ENCODE measurements around the gene MDC1. TPM values are rescaled to one million over a fixed set of nuclear protein-coding genes. Genes with fewer than 3 reads are reported as not detected.

Gene MDC1
- total RNA-seq, 1 donor from 2014 or later = 65.6 TPM

DNA sequence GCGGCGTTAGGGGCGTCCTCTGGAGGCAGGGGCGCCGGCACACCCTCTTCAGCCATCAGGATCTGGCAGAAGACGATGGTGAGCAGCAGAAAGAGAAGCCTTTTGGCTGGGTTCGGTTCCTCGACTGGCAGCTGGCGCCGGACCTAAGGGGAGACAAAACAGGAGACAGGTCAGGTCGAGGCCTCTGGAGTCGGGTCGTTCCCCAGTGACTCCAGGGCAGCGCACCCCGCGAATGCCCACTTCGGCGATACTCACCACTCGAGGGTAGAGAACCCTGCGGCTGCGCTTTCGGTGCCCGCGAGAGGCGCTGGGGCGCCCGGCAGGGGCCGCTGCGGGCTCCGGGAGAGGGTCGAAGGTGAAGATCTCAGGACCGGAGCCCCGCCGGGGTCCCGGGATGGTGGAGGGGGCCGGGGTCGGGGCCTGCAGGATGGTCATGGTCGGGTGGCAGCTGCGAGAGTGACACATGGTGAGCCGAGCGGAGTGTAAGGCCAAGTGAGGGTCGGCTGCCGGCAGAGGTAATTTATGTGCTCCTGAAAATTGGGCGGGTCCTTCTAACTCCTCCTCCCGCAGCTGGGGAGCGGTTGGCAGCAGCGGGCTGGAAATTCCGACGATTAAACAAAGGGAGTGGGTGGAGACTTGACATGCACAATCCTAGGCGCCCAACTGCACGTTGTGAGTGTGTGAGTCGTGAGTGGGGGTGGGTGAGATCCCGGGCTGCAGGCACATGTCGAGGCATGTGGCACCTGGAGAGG, 27.1 kb upstream of the MDC1 start, which contains the start of gene IER3:
Gene IER3, minus strand, starts transcription at position 494 of the 752 bp plus-strand sequence. Its CDS starts 29 bp downstream, at position 465.
- Mint-ChIP-seq H3K9me3 (no peaks in the 10 kb centered on the region), H3K36me3 (ENCODE audit: low read depth) (peaks cover 20% of the 10 kb centered on the region), H3K27ac (peak within 1 kb of the TSS; percentile 62), H3K27me3 (no peaks in the 10 kb centered on the region), H3K4me1 (peaks cover 29% of the 10 kb centered on the region), H3K4me3 (peak within 1 kb of the TSS; percentile 89)
- ATAC-seq (ENCODE audit: low read depth) (peak; percentile 45), DNase-seq (peak; percentile 72)
- intact Hi-C loops (cut with micrococcal nuclease) = loop anchor here (1.0 to 5.0 kb wide), 5 partner anchors 68 to 343 kb away; partner anchors contain the start of genes MRPS18B and PPP1R10
- TF ChIP-seq, protein P1, sequence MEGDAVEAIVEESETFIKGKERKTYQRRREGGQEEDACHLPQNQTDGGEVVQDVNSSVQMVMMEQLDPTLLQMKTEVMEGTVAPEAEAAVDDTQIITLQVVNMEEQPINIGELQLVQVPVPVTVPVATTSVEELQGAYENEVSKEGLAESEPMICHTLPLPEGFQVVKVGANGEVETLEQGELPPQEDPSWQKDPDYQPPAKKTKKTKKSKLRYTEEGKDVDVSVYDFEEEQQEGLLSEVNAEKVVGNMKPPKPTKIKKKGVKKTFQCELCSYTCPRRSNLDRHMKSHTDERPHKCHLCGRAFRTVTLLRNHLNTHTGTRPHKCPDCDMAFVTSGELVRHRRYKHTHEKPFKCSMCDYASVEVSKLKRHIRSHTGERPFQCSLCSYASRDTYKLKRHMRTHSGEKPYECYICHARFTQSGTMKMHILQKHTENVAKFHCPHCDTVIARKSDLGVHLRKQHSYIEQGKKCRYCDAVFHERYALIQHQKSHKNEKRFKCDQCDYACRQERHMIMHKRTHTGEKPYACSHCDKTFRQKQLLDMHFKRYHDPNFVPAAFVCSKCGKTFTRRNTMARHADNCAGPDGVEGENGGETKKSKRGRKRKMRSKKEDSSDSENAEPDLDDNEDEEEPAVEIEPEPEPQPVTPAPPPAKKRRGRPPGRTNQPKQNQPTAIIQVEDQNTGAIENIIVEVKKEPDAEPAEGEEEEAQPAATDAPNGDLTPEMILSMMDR (IDR thresholded peaks at IDR 0.05) = peak; percentile 48
- ChIA-PET CTCF (interaction anchor here (0.8 to 1.3 kb wide), 8 partner anchors 22 to 1729 kb away, joined by 3 to 4 read pairs (median 4); partner anchors contain the start of gene VARS2), POLR2A (interaction anchor here (0.7 kb wide), 2 partner anchors 67 to 594 kb away, joined by 7 to 9 read pairs; no protein-coding TSS in a partner anchor)

DNA sequence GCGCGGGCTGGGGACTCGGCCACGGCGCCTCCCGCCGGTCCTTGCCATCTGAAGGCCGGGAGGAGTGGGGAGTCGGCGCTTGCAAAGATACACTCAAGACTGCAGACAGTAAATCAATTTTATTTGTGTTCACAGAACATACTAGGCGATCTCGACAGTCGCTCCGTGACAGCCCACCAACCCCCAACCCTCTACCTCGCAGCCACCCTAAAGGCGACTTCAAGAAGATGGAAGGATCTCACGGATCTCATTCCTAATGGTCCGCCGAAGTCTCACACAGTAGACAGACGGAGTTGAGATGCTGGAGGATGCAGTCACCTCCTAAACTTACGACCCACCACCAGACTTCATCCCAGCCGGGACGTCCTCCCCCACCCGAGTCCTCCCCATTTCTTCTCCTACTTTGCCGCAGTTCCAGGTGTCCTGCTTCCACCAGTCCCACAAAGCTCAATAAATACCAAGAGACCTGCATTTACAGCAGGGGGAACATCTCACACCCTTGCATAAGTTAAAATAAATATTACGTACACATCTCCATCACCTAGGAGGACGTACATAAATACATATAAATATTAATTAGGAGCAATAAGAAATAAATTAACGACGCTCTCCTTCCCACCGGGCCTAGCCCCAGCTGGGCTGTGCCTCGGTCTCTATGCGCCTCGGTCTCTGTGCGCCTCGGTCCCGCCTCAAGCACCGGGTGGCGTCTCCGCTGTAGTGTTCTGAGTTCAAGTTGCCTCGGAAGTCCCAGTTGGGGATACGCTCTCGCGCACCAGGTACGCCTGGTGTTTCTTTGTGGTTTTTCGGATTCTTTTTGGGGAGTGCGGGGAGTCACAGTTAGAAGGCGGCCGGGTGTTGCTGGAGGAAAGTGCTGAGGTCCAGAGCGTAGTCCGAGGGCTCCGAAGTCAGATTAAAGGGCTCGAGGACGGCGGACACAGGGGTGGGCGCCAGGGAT, 26.3 kb upstream of the MDC1 start:
- Mint-ChIP-seq H3K27ac (peak overlapping the region; percentile 62), H3K4me1 (peaks cover 29% of the 10 kb centered on the region), H3K27me3 (no peaks in the 10 kb centered on the region), H3K36me3 (ENCODE audit: low read depth) (peaks cover 29% of the 10 kb centered on the region), H3K9me3 (no peaks in the 10 kb centered on the region), H3K4me3 (peak overlapping the region; percentile 89)
- CTCF ChIA-PET = interaction anchor here (0.7 to 1.2 kb wide), 3 partner anchors 22 to 85 kb away, joined by 4 to 5 read pairs (median 4); no protein-coding TSS in a partner anchor
- TF ChIP-seq, protein P1 (IDR thresholded peaks at IDR 0.05) = no peak
- DNase-seq (no peak), ATAC-seq (ENCODE audit: low read depth) (peak; percentile 32)
- intact Hi-C loops (cut with micrococcal nuclease) = loop anchor here (1.0 to 5.0 kb wide), 7 partner anchors 23 to 343 kb away; partner anchors contain the start of genes MRPS18B, PPP1R10 and TUBB
- POLR2A ChIA-PET = interaction anchor here (1.0 kb wide), 2 partner anchors 16 to 22 kb away, joined by 4 read pairs; no protein-coding TSS in a partner anchor

DNA sequence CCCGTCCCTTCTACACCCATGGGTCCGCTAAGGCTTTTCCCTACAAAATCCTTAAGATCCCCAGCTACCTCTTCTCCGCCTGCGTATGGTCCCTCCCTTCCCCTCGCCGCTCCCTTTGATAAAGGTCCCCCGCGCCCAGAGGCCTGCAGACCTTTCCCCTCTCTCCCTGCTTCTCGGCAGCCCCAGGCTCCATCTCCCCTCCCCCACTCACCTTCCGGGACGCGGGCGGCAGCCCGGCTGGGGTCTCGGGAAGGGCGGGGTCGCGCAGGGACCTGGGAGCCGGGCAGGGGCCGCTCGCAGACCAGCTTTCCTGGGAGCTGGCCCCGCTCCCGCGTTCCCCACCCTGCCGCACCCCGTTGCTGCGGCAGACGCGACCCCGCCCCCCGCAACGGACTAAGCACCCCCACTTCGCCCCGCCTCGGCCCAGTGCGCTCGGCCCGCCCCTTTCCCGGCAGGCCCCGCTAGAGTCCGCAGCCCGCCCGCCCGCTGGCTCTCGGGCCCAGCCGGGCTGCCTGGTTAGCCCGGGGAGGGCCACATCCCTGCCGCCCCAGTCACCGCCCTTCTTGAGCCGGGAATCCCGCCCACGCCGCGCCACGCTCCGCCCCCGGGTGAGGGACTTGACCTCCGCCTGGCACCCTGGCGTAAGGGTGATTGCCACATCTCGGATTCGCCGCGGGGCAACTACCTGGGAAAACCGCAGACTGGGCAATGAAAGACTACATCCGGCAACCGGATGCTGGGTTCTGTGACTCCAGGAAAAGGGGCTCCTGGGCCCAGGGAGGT, 25.4 kb upstream of the MDC1 start, which contains the start of gene FLOT1:
Gene FLOT1, minus strand, starts transcription at position 372 of the 783 bp plus-strand sequence. CDS start 498 bp downstream, outside the sequence.
- Mint-ChIP-seq H3K36me3 (ENCODE audit: low read depth) (peaks cover 29% of the 10 kb centered on the region), H3K9me3 (no peaks in the 10 kb centered on the region), H3K27ac (peak within 1 kb of the TSS; percentile 64), H3K27me3 (no peaks in the 10 kb centered on the region), H3K4me1 (peaks cover 33% of the 10 kb centered on the region), H3K4me3 (peak within 1 kb of the TSS; percentile 89)
- intact Hi-C loops (cut with micrococcal nuclease) = loop anchor here (2.0 to 5.0 kb wide), 5 partner anchors 22 to 215 kb away; partner anchors contain the start of genes MRPS18B, PPP1R10 and TUBB
- POLR2A ChIA-PET = interaction anchor here (0.6 to 1.0 kb wide), 4 partner anchors 17 to 128 kb away, joined by 3 to 4 read pairs (median 4); no protein-coding TSS in a partner anchor
- DNase-seq = peak; percentile 89
- peak; percentile 88 for ATAC-seq (ENCODE audit: low read depth)
- CTCF ChIA-PET = interaction anchor here (0.8 to 1.2 kb wide), 3 partner anchors 10 to 63 kb away, joined by 3 to 5 read pairs (median 4); no protein-coding TSS in a partner anchor
- TF ChIP-seq, protein P1 (IDR thresholded peaks at IDR 0.05) = no peak

DNA sequence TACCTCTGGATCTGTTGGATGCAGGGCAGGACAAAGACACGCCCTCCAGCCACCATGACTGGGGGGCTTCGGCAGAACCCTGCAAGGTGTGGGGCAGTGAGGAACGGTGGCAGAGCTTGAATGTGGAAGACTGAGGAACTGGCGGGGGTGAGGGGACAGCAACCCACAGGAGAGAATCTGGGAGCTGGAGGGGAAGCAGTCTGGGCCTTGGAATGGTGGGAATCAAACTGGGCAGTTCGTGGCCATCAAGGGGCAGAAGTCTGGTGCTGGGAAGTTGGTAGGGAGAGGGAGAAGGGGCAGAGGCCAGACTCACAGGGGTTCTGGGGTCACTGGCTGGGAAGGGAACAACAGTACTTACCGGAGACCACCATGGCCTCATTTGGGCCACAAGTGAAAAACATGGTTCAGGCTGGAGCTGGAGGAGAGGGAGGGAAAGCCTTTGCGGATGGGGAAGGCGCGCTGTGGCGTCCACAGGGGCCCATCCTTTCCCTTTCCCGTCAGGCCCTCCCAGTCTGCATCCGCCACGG, 24.8 kb upstream of the MDC1 start:
- H3K4me1 Mint-ChIP-seq = peaks cover 40% of the 10 kb centered on the region

More for the DNA sequence above, 24.8 kb upstream of the MDC1 start:
- CTCF ChIA-PET = interaction anchor here (0.8 kb wide), 1 partner anchor 9 kb away, joined by 3 read pairs; no protein-coding TSS in a partner anchor
- peaks cover 32% of the 10 kb centered on the region for H3K36me3 Mint-ChIP-seq (ENCODE audit: low read depth)
- DNase-seq = no peak
- H3K27ac Mint-ChIP-seq = peak overlapping the region; percentile 64
- TF ChIP-seq, protein P1 (IDR thresholded peaks at IDR 0.05) = no peak
- peak overlapping the region; percentile 89 for H3K4me3 Mint-ChIP-seq
- no peaks in the 10 kb centered on the region for H3K27me3 Mint-ChIP-seq
- ATAC-seq (ENCODE audit: low read depth) = no peak
- intact Hi-C loops (cut with micrococcal nuclease) = loop anchor here (2.0 to 5.0 kb wide), 5 partner anchors 21 to 215 kb away; partner anchors contain the start of genes MRPS18B, PPP1R10 and TUBB
- POLR2A ChIA-PET = interaction anchor here (0.5 to 1.0 kb wide), 4 partner anchors 20 to 127 kb away, joined by 3 to 4 read pairs (median 4); no protein-coding TSS in a partner anchor
- H3K9me3 Mint-ChIP-seq = no peaks in the 10 kb centered on the region
